HUES48 (cell line): ENCODE measurements around the gene EDN3.

Experiments
- H3K27ac ChIP-seq: one replicate; pipeline ENCODE4 v1.7.0; 2013; ENCODE audit warnings: low read depth, low read length, inconsistent platforms
- H3K27me3 ChIP-seq: 2 replicates; pipeline ENCODE4 v1.6.1; 2013; ENCODE audit warnings: mild to moderate bottlenecking, low read length; ENCODE audit not compliant: control insufficient read depth, insufficient read depth
- H3K36me3 ChIP-seq: 2 replicates; pipeline ENCODE4 v1.6.1; 2013; ENCODE audit warnings: low read length; ENCODE audit not compliant: control insufficient read depth, insufficient read depth
- H3K4me1 ChIP-seq: 2 replicates; pipeline ENCODE4 v1.6.1; 2013; ENCODE audit warnings: mild to moderate bottlenecking, low read length; ENCODE audit not compliant: control insufficient read depth, insufficient read depth
- H3K4me3 ChIP-seq: 2 replicates; pipeline ENCODE4 v1.5.1; 2013; ENCODE audit warnings: mild to moderate bottlenecking, low read depth, low read length
- H3K9ac ChIP-seq: 2 replicates; pipeline ENCODE4 v1.6.1; 2013; ENCODE audit warnings: mild to moderate bottlenecking, low read depth, low read length, moderate library complexity
- H3K9me3 ChIP-seq: 2 replicates; pipeline ENCODE4 v1.6.1; 2013; ENCODE audit warnings: low read length; ENCODE audit not compliant: control insufficient read depth, insufficient read depth

EDN3 gene

DNA sequence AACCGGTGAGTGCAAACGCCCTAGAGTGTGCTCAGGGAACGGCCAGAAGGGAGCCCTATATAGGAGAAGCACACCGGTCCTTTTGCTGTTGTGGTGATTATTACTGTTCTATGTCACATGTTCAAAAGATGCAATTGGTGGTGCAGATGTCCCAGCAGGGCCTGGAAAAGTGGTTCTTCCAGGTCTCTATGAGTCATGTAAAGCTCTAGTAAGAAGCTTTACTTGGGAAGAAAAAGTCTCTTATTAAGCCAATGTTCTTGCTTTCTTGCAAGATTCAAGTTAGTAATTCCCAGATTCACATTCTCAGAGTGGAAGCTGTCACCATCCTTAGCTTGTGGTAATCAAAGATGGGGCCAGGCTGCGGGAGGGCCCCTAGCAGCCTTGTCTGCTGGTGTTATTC, 23.3 kb downstream of the EDN3 start:
- Histone ChIP-seq H3K4me3 (no peak overlapping the region), H3K36me3 (no peaks in the 10 kb centered on the region), H3K9me3 (no peaks in the 10 kb centered on the region), H3K27ac (no peak overlapping the region), H3K9ac (no peak overlapping the region), H3K4me1 (peaks cover 4% of the 10 kb centered on the region), H3K27me3 (no peaks in the 10 kb centered on the region)

DNA sequence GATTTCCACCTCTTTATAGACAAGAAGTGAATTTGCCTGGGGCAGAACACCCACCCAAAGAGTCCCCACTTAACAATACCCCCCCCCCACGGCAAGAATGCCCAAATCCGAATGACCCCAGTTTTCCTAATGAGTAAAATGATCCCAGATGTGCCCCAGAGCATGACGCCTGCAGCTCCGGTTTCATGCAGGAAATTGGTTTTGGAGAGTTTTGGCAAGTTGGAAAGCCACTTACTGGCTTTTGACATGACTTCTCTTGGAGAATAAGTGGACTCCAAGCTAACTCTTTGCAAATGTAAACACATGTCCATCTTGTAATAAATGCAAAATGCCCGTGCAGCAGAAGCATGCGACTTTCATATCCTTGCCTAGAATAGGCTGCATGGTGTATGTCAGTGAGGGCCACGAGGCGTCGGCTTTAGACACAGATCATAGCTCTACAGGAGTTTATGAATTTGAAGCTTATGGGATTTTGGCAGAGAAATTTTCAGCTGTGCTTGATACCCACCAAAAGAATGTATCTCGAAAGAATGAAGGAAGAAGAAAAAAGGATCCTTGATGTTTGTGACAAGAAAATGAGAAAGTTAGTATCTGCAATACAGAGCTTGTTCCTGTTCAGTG, 24.2 kb downstream of the EDN3 start:
- Histone ChIP-seq H3K9ac (no peak overlapping the region), H3K4me1 (no peaks in the 10 kb centered on the region), H3K36me3 (no peaks in the 10 kb centered on the region), H3K27ac (no peak overlapping the region), H3K27me3 (no peaks in the 10 kb centered on the region; the same call in 1 of the 2 replicates), H3K9me3 (no peaks in the 10 kb centered on the region), H3K4me3 (no peak overlapping the region)

DNA sequence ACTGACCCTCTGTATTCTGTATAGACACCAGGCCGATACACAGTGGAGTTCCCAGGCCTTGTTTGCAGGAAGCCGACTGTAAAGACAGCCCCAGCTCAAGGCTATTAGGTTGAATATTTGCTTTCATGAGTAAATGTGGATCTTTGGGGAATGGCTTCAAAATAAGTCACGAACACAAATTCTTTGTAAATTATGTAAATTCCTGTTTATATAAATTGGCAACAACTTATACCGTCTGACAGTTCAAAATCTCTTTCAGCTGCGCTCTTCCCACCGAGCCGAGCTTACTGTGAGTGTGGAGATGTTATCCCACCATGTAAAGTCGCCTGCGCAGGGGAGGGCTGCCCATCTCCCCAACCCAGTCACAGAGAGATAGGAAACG, 24.7 kb downstream of the EDN3 start:
- no peaks in the 10 kb centered on the region for H3K4me1 ChIP-seq
- no peaks in the 10 kb centered on the region; the same call in 1 of the 2 replicates for H3K27me3 ChIP-seq
- H3K9ac ChIP-seq = no peak overlapping the region
- no peaks in the 10 kb centered on the region for H3K9me3 ChIP-seq
- no peak overlapping the region for H3K4me3 ChIP-seq
- no peak overlapping the region for H3K27ac ChIP-seq
- H3K36me3 ChIP-seq = no peaks in the 10 kb centered on the region

GRCh38 chr20:59326188-59326587, 25.8 kb downstream of the EDN3 start:
- Histone ChIP-seq H3K9ac (no peak overlapping the region), H3K9me3 (no peaks in the 10 kb centered on the region), H3K4me3 (no peak overlapping the region), H3K27me3 (no peaks in the 10 kb centered on the region; the same call in 1 of the 2 replicates), H3K36me3 (no peaks in the 10 kb centered on the region), H3K27ac (no peak overlapping the region), H3K4me1 (no peaks in the 10 kb centered on the region)

DNA sequence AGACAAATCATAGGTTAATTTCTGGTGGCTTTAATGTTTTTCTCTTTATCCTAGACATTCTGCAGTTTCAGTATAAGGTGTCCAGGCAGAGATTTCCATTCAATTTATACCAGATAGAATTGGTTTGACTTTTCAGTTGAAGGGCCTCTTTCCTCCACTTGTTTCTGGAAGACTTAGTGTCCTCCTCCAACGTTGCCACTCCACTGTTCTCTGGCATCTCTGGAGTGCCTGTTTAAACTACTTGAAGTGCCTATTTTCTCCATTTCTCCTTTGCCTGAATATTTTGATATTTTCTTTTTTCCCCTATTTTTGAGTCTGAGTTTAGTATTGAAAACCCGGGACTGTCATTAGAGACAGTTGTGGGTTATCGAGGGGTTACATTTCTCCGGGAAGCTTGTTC, 27.7 kb downstream of the EDN3 start:
- no peak overlapping the region for H3K9ac ChIP-seq
- H3K27ac ChIP-seq = no peak overlapping the region
- H3K4me3 ChIP-seq = no peak overlapping the region
- H3K9me3 ChIP-seq = no peaks in the 10 kb centered on the region
- no peaks in the 10 kb centered on the region for H3K4me1 ChIP-seq
- no peaks in the 10 kb centered on the region for H3K36me3 ChIP-seq
- H3K27me3 ChIP-seq = no peaks in the 10 kb centered on the region; the same call in 1 of the 2 replicates

- Histone ChIP-seq H3K27ac (no peak overlapping the region), H3K4me3 (no peak overlapping the region), H3K27me3 (no peaks in the 10 kb centered on the region; the same call in 1 of the 2 replicates), H3K4me1 (no peaks in the 10 kb centered on the region), H3K9ac (no peak overlapping the region), H3K9me3 (no peaks in the 10 kb centered on the region), H3K36me3 (no peaks in the 10 kb centered on the region)
Observed at GRCh38 chr20:59331721-59332329, 31.4 kb downstream of the EDN3 start.

- H3K27ac ChIP-seq = no peak overlapping the region
- H3K4me1 ChIP-seq = no peaks in the 10 kb centered on the region
- no peak overlapping the region for H3K4me3 ChIP-seq
- H3K9me3 ChIP-seq = no peaks in the 10 kb centered on the region
- H3K27me3 ChIP-seq = no peaks in the 10 kb centered on the region; the same call in 1 of the 2 replicates
- H3K36me3 ChIP-seq = no peaks in the 10 kb centered on the region
- H3K9ac ChIP-seq = no peak overlapping the region
Observed at GRCh38 chr20:59333260-59333845, 32.9 kb downstream of the EDN3 start.

DNA sequence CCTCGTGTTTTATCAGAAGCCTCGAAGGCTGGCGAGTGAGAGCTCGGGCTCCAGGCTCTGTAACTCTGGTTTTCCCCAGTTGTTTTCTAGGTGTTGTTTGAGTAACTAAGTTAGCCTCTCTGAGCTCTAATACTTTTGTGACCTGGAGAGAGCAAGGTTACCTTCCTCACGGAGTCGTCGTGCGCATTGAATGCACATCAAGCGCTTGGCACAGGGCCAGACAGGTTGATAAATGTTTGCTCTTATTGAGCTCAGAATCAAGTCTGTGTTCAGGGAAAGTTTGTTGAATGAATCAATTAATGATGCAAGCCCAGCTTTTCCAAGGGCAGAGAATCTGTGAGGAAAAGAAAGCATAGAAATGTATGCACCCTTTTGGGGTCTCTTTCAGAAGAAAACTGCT, 33.5 kb downstream of the EDN3 start:
- Histone ChIP-seq H3K27me3 (no peaks in the 10 kb centered on the region; the same call in 1 of the 2 replicates), H3K9ac (no peak overlapping the region), H3K27ac (no peak overlapping the region), H3K4me3 (no peak overlapping the region), H3K4me1 (no peaks in the 10 kb centered on the region), H3K9me3 (no peaks in the 10 kb centered on the region), H3K36me3 (no peaks in the 10 kb centered on the region)

DNA sequence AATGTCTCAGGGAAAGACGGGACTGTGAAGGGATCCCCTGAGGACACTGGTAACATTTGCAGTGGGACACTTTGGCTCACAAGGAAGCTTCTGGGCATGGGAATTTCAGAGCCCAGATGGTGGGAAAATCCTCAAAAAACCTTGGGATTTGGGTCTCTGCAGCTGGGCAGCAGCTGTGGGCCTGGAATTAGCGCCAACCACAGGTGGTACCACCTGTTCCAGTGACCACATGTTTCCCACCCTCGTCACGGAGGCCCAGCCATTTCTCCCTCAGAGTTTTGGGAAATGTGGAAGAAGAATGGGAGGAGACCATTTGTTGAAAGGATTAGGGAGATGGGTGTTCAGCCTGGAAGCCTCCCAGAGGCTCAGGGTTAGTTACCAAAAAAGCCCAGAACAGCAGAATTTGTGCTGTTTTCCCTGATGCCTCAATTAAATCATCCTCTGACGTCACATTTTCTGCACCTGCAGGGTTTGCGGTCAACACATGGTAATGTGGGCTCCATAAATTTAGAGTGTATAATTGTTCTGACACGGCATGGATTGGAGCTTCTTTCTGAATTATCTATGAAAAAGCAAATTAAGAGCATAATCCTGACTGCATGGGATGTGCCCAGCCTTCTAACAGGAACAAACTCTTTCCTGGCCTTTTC, 34.4 kb downstream of the EDN3 start:
- no peaks in the 10 kb centered on the region for H3K9me3 ChIP-seq
- H3K4me3 ChIP-seq = no peak overlapping the region
- H3K27me3 ChIP-seq = no peaks in the 10 kb centered on the region; the same call in 1 of the 2 replicates
- no peak overlapping the region for H3K27ac ChIP-seq
- no peaks in the 10 kb centered on the region for H3K36me3 ChIP-seq
- no peaks in the 10 kb centered on the region for H3K4me1 ChIP-seq
- H3K9ac ChIP-seq = no peak overlapping the region

DNA sequence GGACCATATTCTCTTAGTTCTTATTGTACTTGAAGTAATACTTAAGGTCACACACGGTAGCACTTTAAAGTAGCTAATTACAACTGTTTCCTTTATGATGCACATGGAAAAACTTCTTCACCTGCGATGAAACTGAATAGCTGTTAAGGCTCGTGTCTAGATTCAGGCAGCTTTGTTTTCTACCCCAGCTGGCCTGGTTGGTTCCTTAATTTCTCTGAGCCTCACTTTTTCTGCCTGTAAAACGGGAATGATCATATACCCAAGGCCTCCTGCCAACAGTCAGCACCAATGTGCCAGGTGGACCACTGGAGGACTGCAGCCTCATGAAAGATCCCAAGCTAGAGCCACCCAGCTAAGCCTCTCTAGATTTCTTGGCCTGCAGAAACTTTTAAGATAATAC, 35.0 kb downstream of the EDN3 start:
- H3K4me3 ChIP-seq = no peak overlapping the region
- H3K27ac ChIP-seq = no peak overlapping the region
- no peak overlapping the region for H3K9ac ChIP-seq
- H3K27me3 ChIP-seq = no peaks in the 10 kb centered on the region; the same call in 1 of the 2 replicates
- H3K4me1 ChIP-seq = no peaks in the 10 kb centered on the region
- H3K36me3 ChIP-seq = no peaks in the 10 kb centered on the region
- no peaks in the 10 kb centered on the region for H3K9me3 ChIP-seq

- Histone ChIP-seq H3K36me3 (no peaks in the 10 kb centered on the region), H3K4me3 (no peak overlapping the region), H3K27ac (no peak overlapping the region), H3K9me3 (no peaks in the 10 kb centered on the region), H3K4me1 (no peaks in the 10 kb centered on the region), H3K9ac (no peak overlapping the region), H3K27me3 (no peaks in the 10 kb centered on the region)
Observed at GRCh38 chr20:59336540-59336939, 36.1 kb downstream of the EDN3 start.
